A673 (cell line): ENCODE measurements around the gene TRAF5. TPM values are rescaled to one million over a fixed set of nuclear protein-coding genes. Genes with fewer than 3 reads are reported as not detected.

Experiments
- BruUV-seq: library from RNA; stranded (reverse); fragments of 400-500 nt; replicated peaks from 2 replicates; lab custom pipeline; 2021; lab: Mats Ljungman, UMichigan
- CTCF ChIA-PET: fragments of 300-600 bp; sonication (Branson Sonifier 250); formaldehyde crosslinking; loops from one replicate; lab custom pipeline; 2022; ENCODE audit warnings: antibody characterized with exemption; lab: Charles Lee
- POLR2A ChIA-PET: fragments of 300-600 bp; sonication (Branson Sonifier 250); formaldehyde crosslinking; loops from one replicate; lab custom pipeline; 2022; ENCODE audit warnings: antibody characterized with exemption; ENCODE audit not compliant: low non-redundant PET; lab: Charles Lee
- DNase-seq: peaks from one replicate; pipeline ENCODE4 v3.0.0-alpha.2; 2015; ENCODE audit warnings: low spot score
- H3K27ac ChIP-seq: fragments of 200-600 bp; sonication (generic); 2 replicates; pipeline ENCODE4 v1.5.1; 2016; ENCODE audit warnings: mixed run types, low read depth, mild to moderate bottlenecking, mixed read lengths, antibody characterized with exemption, low read length; ENCODE audit not compliant: poor library complexity, severe bottlenecking
- H3K27me3 ChIP-seq: fragments of 200-600 bp; sonication (generic); replicated peaks from 2 replicates; pipeline ENCODE4 v1.6.1; 2017; ENCODE audit warnings: mixed run types, low read depth, mild to moderate bottlenecking, mixed read lengths, antibody characterized with exemption, low read length; ENCODE audit not compliant: insufficient read depth, poor library complexity
- H3K36me3 ChIP-seq: fragments of 200-600 bp; sonication (generic); 2 replicates; pipeline ENCODE4 v1.6.1; 2016; ENCODE audit warnings: mixed run types, mild to moderate bottlenecking, mixed read lengths, antibody characterized with exemption, low read length; ENCODE audit not compliant: insufficient read depth, poor library complexity, severe bottlenecking
- H3K4me1 ChIP-seq: fragments of 200-600 bp; sonication (generic); 2 replicates; pipeline ENCODE4 v1.6.1; 2017; ENCODE audit warnings: mixed run types, mild to moderate bottlenecking, mixed read lengths, antibody characterized with exemption, low read length; ENCODE audit not compliant: insufficient read depth, poor library complexity, severe bottlenecking
- H3K4me3 ChIP-seq: fragments of 200-600 bp; sonication (generic); 2 replicates; pipeline ENCODE4 v1.5.1; 2016; ENCODE audit warnings: low read depth, mixed run types, mild to moderate bottlenecking, mixed read lengths, low read length; ENCODE audit not compliant: poor library complexity, severe bottlenecking
- H3K9me3 ChIP-seq: fragments of 200-600 bp; sonication (generic); 2 replicates; pipeline ENCODE4 v1.6.1; 2016; ENCODE audit warnings: mixed run types, low read depth, mild to moderate bottlenecking, mixed read lengths, antibody characterized with exemption, low read length; ENCODE audit not compliant: poor library complexity, severe bottlenecking
- EZH2 ChIP-seq: fragments of 200-600 bp; sonication (generic); IDR thresholded peaks from 2 replicates; pipeline ENCODE4 v1.6.1; 2017; ENCODE audit warnings: borderline replicate concordance, low read depth, mild to moderate bottlenecking, mixed read lengths, antibody characterized with exemption, low read length; ENCODE audit not compliant: poor library complexity, severe bottlenecking
- intact Hi-C: fragments of 100-400 bp; cut with micrococcal nuclease; formaldehyde crosslinking; loops from one replicate; pipeline ENCODE4 v1.10.0; 2022; ENCODE audit not compliant: unreplicated experiment
- total RNA-seq: library from RNA; stranded (reverse); gene quantifications from 2 replicates; pipeline ENCODE4 v1.2.3, GENCODE V29; 2021
- TF ChIP-seq, protein P1 (sequence below): fragments of 300-800, 200-600 bp; sonication (generic); conservative IDR thresholded peaks from 2 replicates; pipeline ENCODE4 v1.5.1; 2017; ENCODE audit warnings: low read depth, mild to moderate bottlenecking, antibody characterized with exemption, low read length, moderate library complexity, mixed read lengths

TRAF5 gene
- total RNA-seq, 1 experiment from 2014 or later, result 7.1 TPM

DNA sequence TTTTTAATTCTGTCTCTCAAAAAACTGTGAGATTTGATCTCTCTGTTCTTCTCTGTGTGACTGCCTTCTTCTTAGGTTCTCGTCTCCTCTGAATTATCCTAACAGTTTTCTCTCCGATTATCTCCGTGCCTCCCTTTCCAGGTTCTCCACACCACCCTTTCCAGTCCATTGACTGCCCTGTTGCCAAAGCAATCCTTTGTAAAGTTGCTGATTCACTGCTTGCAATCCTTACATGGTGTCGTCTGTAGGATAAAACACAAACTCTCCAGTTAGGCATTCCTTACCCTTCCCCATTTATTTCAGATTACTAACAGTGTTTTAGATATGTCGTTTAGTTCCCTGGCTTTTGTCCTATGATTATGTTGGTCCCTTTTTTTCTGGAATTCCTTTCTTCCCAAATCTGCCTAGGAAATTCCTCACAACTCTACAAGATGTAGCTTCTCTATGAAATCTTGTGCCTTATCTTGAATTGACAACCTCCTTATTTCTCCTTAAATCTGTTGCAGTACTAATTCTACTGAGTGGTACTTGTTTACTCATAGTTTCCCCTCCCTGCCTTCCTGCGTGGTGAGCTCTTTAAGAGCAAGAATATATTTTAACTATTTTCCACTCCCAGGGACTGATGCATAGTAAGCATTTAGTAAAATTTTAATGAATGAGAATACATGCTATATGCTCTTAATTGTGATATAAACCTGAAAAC, 45.2 kb upstream of the TRAF5 start:
- ChIA-PET POLR2A (interaction anchor here (0.7 kb wide), 1 partner anchor 89 kb away, joined by 5 read pairs; no protein-coding TSS in a partner anchor), CTCF (no interaction called here)
- Histone ChIP-seq H3K4me3 (no peak overlapping the region), H3K36me3 (peaks cover 31% of the 10 kb centered on the region), H3K4me1 (no peaks in the 10 kb centered on the region), H3K27ac (no peak overlapping the region), H3K9me3 (no peaks in the 10 kb centered on the region), H3K27me3 (no peaks in the 10 kb centered on the region)
- intact Hi-C loops, result no loop called here
- TF ChIP-seq, protein P1, sequence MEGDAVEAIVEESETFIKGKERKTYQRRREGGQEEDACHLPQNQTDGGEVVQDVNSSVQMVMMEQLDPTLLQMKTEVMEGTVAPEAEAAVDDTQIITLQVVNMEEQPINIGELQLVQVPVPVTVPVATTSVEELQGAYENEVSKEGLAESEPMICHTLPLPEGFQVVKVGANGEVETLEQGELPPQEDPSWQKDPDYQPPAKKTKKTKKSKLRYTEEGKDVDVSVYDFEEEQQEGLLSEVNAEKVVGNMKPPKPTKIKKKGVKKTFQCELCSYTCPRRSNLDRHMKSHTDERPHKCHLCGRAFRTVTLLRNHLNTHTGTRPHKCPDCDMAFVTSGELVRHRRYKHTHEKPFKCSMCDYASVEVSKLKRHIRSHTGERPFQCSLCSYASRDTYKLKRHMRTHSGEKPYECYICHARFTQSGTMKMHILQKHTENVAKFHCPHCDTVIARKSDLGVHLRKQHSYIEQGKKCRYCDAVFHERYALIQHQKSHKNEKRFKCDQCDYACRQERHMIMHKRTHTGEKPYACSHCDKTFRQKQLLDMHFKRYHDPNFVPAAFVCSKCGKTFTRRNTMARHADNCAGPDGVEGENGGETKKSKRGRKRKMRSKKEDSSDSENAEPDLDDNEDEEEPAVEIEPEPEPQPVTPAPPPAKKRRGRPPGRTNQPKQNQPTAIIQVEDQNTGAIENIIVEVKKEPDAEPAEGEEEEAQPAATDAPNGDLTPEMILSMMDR, result no peak
- TF ChIP-seq EZH2, result no peak
- no peak for DNase-seq
- BruUV-seq, result no TSS peak

DNA sequence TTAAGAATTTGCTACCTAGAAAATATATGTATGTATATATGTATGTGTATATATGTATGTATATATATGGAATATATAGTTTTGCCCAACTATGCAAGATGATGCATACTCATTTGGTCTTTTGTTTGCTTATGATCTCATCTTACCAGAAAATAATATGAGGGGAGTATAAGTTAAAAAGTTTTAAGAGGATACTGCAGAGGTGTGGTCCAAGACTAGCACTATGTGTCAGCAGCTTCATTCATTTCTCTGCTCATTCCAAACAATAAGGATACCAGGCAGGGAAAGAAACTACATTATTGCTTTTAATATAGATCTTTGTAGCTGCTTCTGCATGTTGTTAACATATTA, 44.6 kb upstream of the TRAF5 start:
- no peak for TF ChIP-seq EZH2
- TF ChIP-seq, protein P1, result no peak
- no peak overlapping the region for H3K27ac ChIP-seq
- no peak for DNase-seq
- peaks cover 28% of the 10 kb centered on the region for H3K36me3 ChIP-seq
- intact Hi-C loops, result no loop called here
- no peaks in the 10 kb centered on the region for H3K9me3 ChIP-seq
- H3K4me3 ChIP-seq, result no peak overlapping the region
- POLR2A ChIA-PET, result interaction anchor here (0.7 kb wide), 1 partner anchor 90 kb away, joined by 5 read pairs; no protein-coding TSS in a partner anchor
- BruUV-seq, result no TSS peak
- H3K4me1 ChIP-seq, result peaks cover 3% of the 10 kb centered on the region
- CTCF ChIA-PET, result no interaction called here
- H3K27me3 ChIP-seq, result no peaks in the 10 kb centered on the region

DNA sequence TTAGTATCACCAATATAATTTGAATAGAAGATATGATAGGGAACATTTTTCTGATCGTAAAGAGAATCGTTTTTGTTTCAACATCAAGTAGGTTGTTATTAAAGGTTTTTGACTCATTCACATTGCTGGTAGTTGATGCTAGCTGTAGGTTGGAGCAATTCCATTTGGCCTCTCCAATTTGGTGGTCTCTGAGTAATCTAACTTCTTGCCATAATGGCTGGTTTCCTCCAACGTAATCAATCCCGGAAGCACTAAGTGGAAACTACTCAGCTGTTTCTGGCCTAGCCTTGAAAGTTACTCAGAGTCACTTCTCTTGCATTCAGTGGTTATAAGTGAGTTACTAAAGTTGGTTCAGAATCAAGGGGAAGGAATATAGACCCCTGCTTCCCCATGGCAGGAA, 41.4 kb upstream of the TRAF5 start:
- no peak for DNase-seq
- POLR2A ChIA-PET, result interaction anchor here (0.6 kb wide), 1 partner anchor 31 kb away, joined by 3 read pairs; no protein-coding TSS in a partner anchor
- intact Hi-C loops, result no loop called here
- Histone ChIP-seq H3K27ac (no peak overlapping the region), H3K4me3 (no peak overlapping the region), H3K4me1 (peaks cover 7% of the 10 kb centered on the region), H3K27me3 (no peaks in the 10 kb centered on the region), H3K9me3 (no peaks in the 10 kb centered on the region), H3K36me3 (peaks cover 27% of the 10 kb centered on the region)
- no TSS peak for BruUV-seq
- CTCF ChIA-PET, result no interaction called here
- TF ChIP-seq, protein P1, result no peak
- TF ChIP-seq EZH2, result no peak
